Lower lobe of right lung (tissue), 2 donors: ENCODE results near the gene TRAM2. TPM values are rescaled to one million over a fixed set of nuclear protein-coding genes. Genes with fewer than 3 reads are reported as not detected.

Source experiments
- ATAC-seq, 2 donors: fragments of 200-7000 bp; cut with Tn5 transposase; one replicate each; pipeline ENCODE4 v1.9.1; 2020 to 2022; ENCODE audit warnings: mild to moderate bottlenecking in 2 of 2, moderate library complexity in 2 of 2
- DNase-seq: peaks from one replicate; pipeline ENCODE4 v3.0.0-alpha.2; 2020
- H3K27ac ChIP-seq: fragments of 200-600 bp; one replicate; pipeline ENCODE4 v1.8.0; 2022
- H3K27me3 ChIP-seq: fragments of 200-600 bp; one replicate; pipeline ENCODE4 v1.8.0; 2022; ENCODE audit warnings: low read depth
- H3K36me3 ChIP-seq: fragments of 200-600 bp; one replicate; pipeline ENCODE4 v1.8.0; 2022; ENCODE audit warnings: mild to moderate bottlenecking
- H3K4me1 ChIP-seq: fragments of 200-600 bp; one replicate; pipeline ENCODE4 v1.8.0; 2022
- H3K4me3 ChIP-seq: fragments of 200-600 bp; one replicate; pipeline ENCODE4 v1.8.0; 2022; ENCODE audit warnings: mild to moderate bottlenecking
- H3K9me3 ChIP-seq: fragments of 200-600 bp; one replicate; pipeline ENCODE4 v1.8.0; 2022
- intact Hi-C: fragments of 100-400 bp; cut with DNase I; formaldehyde crosslinking; loops from one replicate; pipeline ENCODE4 v1.11.0; 2022
- total RNA-seq: library from RNA; stranded (reverse); fragmentation: NEBNext Ultra II Directional; extraction: Animal tissue kit (Norgen Biotek cat#: 25700); gene quantifications from one replicate; pipeline ENCODE4 v1.2.1, GENCODE V29; 2021
- TF ChIP-seq, protein P1 (sequence below): fragments of 200-600 bp; IDR thresholded peaks from one replicate; pipeline ENCODE4 v1.8.0; 2022; ENCODE audit warnings: antibody characterized with exemption, mild to moderate bottlenecking
- donor health status: DM: no; HTN: yes; CAD: no; lungs with severe emphysema.

TRAM2 gene
- total RNA-seq, 1 donor from 2014 or later = 21.9 TPM

- intact Hi-C loops = no loop called here
- Histone ChIP-seq H3K4me3 (no peak overlapping the region), H3K36me3 (no peaks in the 10 kb centered on the region), H3K27me3 (no peaks in the 10 kb centered on the region), H3K4me1 (peaks cover 43% of the 10 kb centered on the region), H3K9me3 (no peaks in the 10 kb centered on the region), H3K27ac (no peak overlapping the region)
- DNase-seq (no peak), ATAC-seq (no peak)
- TF ChIP-seq, protein P1, sequence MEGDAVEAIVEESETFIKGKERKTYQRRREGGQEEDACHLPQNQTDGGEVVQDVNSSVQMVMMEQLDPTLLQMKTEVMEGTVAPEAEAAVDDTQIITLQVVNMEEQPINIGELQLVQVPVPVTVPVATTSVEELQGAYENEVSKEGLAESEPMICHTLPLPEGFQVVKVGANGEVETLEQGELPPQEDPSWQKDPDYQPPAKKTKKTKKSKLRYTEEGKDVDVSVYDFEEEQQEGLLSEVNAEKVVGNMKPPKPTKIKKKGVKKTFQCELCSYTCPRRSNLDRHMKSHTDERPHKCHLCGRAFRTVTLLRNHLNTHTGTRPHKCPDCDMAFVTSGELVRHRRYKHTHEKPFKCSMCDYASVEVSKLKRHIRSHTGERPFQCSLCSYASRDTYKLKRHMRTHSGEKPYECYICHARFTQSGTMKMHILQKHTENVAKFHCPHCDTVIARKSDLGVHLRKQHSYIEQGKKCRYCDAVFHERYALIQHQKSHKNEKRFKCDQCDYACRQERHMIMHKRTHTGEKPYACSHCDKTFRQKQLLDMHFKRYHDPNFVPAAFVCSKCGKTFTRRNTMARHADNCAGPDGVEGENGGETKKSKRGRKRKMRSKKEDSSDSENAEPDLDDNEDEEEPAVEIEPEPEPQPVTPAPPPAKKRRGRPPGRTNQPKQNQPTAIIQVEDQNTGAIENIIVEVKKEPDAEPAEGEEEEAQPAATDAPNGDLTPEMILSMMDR = no peak
Measured at GRCh38 chr6:52591832-52592231, 15.0 kb upstream of the TRAM2 start.

- Histone ChIP-seq H3K27me3 (no peaks in the 10 kb centered on the region), H3K9me3 (no peaks in the 10 kb centered on the region), H3K27ac (no peak overlapping the region), H3K4me3 (no peak overlapping the region), H3K36me3 (no peaks in the 10 kb centered on the region), H3K4me1 (peaks cover 37% of the 10 kb centered on the region)
- ATAC-seq = peak in 1 of 2 donors; percentile 56
- TF ChIP-seq, protein P1 = no peak
- intact Hi-C loops = no loop called here
- DNase-seq = no peak
Measured at GRCh38 chr6:52590152-52590891, 13.5 kb upstream of the TRAM2 start.

- intact Hi-C loops = no loop called here
- ATAC-seq (no peak), DNase-seq (no peak)
- Histone ChIP-seq H3K9me3 (no peaks in the 10 kb centered on the region), H3K4me3 (no peak overlapping the region), H3K27ac (no peak overlapping the region), H3K4me1 (peaks cover 25% of the 10 kb centered on the region), H3K36me3 (no peaks in the 10 kb centered on the region), H3K27me3 (no peaks in the 10 kb centered on the region)
- TF ChIP-seq, protein P1 = no peak
Measured at GRCh38 chr6:52588710-52589091, 11.8 kb upstream of the TRAM2 start.

DNA sequence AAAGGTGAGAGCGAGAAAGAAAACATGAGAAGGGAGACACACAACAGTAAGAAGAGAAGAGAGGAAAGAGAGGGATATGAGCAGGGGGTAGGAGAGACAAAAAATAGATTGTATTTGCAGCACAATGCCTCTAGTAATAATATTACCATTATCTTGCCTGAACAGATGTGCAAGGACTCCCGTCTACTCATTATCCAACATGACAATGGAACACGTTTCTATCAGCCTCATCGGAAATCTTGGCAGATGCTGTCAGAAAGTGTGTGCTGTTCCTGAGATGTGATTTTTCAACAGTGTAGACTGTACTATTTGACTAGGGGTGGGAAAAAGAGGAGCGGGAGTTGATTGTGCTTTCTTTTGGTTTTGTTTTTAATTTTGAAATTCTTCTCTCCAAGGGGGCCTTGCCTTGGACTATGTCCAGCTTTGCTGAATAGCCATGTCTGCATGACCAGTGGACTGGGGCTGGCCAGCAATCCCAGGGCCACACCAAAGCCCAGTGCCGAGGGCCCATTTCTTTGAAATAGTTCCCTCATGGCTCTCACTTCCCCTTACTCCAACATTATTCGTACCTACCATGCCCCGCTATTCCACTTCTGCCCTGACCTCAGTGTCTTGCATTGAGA, 11.3 kb upstream of the TRAM2 start:
- ATAC-seq = peak in 1 of 2 donors; percentile 27

GRCh38 chr6:52587001-52587400, 10.1 kb upstream of the TRAM2 start:
- no peak for DNase-seq
- TF ChIP-seq, protein P1 = no peak
- no peak overlapping the region for H3K27ac ChIP-seq
- peaks cover 25% of the 10 kb centered on the region for H3K4me1 ChIP-seq
- no peak overlapping the region for H3K4me3 ChIP-seq
- H3K9me3 ChIP-seq = no peaks in the 10 kb centered on the region
- ATAC-seq = no peak
- no peaks in the 10 kb centered on the region for H3K36me3 ChIP-seq
- intact Hi-C loops = no loop called here
- H3K27me3 ChIP-seq = no peaks in the 10 kb centered on the region

More for the DNA sequence above, 11.3 kb upstream of the TRAM2 start:
- TF ChIP-seq, protein P1 = no peak
- no peaks in the 10 kb centered on the region for H3K27me3 ChIP-seq
- peaks cover 25% of the 10 kb centered on the region for H3K4me1 ChIP-seq
- H3K9me3 ChIP-seq = no peaks in the 10 kb centered on the region
- intact Hi-C loops = no loop called here
- H3K27ac ChIP-seq = no peak overlapping the region
- H3K4me3 ChIP-seq = no peak overlapping the region
- H3K36me3 ChIP-seq = no peaks in the 10 kb centered on the region
- no peak for DNase-seq
